Measurements from ENCODE around the gene CREBRF. TPM values are rescaled to one million over a fixed set of nuclear protein-coding genes. Genes with fewer than 3 reads are reported as not detected.
"Not testable (repeated sequence)": the region's sequence is repeated elsewhere in the genome, so short reads cannot be mapped to it uniquely, and the experiment has no call there.

The CREBRF gene
- total RNA-seq, 1 donor from 2014 or later: 39.8 TPM

- DNase-seq: no peak
Measured at GRCh38 chr5:173078878-173079277, 22.7 kb downstream of the CREBRF start.

DNA sequence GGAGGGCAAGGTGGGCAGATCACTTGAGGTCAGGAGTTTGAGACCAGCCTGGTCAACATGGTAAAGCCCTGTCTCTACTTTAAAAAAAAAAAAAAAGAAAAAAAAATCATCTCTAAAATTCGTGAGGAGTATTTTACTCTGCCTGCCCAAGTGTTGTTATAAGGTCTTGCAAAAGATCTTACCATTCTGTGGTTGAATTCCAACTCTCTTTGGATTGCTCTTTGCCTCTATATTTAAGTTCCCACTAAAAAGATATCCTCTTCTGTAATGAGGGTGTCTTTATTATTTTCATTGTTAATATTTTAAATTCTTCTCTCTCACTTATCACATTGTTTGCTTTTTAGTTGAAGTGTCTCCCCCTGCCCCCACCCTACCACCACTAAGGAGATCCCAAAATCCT is 33.4 kb downstream of the CREBRF start:
- no peak for DNase-seq

GRCh38 chr5:173090639-173091038 is 34.5 kb downstream of the CREBRF start:
- DNase-seq: no peak

GRCh38 chr5:173091981-173092380 is 35.8 kb downstream of the CREBRF start:
- no peak for DNase-seq

- DNase-seq: no peak
Measured at GRCh38 chr5:173093606-173094005, 37.5 kb downstream of the CREBRF start.

DNA sequence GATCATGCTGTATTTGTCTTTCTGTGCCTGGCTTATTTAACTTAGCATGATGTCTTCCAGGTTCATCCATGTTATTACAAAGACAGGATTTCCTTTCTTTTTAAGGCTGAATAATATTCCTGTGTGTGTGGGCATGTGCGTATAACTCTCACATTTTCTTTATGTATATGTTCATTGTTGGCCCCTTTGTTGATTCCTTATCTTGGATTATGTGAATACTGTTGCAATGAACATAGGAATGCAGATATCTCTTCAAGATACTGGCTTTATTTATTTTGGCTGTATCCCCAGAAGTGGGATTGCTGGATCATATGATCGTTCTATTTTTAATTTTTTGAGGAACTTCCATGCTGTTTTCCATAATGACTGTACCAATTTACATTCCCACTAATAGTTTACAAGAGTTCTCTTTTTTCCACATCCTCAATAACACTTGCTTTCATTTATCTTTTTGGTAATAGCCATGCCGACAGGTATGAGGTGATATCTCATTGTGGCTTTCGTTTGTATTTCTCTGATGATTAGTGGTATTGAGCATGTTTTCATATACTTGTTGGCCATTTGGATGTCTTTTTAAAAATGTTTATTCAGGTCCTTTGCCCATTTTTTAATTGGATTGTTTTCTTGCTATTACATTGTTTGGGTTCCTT is 38.0 kb downstream of the CREBRF start:
- DNase-seq: no peak

DNA sequence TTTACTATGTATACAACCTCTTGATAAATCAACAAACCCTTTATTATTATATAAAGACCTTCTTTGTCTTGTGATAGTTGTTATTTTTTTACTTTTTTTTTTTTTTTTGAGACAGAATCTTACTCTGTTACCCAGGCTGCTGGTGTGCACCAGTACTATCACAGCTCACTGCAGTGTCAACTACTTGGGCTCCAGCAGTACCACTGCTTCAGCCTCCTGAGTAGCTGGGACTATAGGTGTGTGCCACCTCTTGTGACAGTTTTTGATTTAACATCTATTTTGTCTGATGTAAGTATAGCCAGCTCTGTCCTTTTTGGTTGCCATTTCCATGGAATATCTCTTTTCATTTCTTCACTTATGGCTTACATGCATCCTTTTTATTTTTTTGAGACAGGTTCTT is 42.6 kb downstream of the CREBRF start:
- no peak for DNase-seq

DNA sequence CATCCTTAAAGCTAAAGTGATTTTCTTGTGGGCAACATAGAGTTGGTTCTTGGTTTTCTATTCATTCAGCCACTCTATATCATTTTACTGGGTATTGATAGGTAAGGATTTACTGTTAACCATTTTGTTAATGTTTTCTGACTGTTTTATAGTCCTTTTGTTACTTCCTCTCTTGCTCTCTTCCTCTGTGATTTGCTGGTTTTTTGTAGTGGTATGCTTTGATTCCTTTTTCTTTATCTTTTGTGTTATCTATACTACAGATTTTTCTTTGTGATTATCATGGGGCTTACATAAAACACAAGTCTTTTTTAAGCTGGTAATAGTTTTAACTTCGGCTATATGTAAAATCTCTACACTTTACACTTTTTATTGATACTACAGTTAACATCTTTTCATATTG is 43.3 kb downstream of the CREBRF start:
- no peak for DNase-seq

DNA sequence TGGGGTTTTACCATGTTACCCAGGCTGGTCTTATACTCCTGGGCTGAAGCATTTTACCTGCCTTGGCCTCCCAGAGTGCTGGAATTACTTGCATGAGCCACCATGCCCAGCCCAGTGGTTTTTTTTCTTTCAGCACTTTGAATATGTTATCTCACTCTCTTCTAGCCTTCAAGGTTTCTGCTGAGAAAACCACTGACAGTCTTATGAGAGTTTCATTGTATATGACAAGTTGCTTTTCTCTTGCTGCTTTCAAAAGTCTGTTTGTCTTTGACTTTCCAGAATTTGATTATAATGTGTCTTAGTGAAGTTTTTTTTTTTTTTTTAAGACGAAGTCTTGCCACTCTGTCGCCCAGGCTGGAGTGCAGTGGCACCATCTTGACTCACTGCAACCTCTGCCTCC is 45.1 kb downstream of the CREBRF start:
- DNase-seq: no peak

DNA sequence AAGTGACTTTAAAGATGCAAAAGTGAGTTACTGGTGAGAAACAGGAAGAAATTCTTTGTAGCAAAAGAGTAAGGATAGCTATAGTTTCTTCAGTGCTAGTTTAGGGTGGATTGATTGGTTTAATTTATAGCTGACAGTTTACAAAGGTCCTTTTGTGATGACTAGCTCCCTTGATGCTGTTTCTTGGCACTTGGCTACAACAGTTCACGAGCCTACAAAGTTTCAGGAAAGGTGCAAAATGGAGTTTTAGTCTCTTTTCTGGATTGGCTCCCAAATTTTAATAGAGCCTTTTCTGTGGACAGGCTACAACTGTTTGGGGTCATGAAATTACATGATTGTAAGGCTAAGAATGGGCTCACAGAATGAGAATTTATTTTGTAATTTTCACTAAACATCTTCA is 47.3 kb downstream of the CREBRF start:
- no peak for DNase-seq

GRCh38 chr5:173108914-173109313 is 52.8 kb downstream of the CREBRF start:
- DNase-seq: no peak

GRCh38 chr5:173114536-173114935 is 58.4 kb downstream of the CREBRF start:
- DNase-seq: no peak

- no peak for DNase-seq
Measured at GRCh38 chr5:173119719-173120118, 63.6 kb downstream of the CREBRF start.

GRCh38 chr5:173123416-173123815 is 67.3 kb downstream of the CREBRF start:
- DNase-seq: no peak

DNA sequence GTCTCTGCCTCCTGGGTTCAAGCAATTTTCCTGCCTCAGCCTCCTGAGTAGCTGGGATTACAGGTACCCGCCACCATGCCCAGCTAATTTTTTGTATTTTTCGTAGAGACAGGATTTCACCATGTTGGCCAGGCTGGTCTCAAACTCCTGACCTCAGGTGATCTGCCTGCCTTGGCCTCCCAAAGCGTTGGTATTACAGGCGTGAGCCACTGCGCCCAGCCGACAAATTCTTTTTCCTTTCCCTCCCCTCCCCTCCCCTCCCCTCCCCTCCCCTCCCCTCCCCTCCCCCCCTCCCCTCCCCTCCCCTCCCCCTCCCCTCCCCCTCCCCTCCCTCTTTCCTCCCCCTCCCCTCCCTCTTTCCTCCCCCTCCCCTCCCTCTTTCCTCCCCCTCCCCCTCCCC is 76.0 kb downstream of the CREBRF start:
- DNase-seq: not testable (repeated sequence)

GRCh38 chr5:173138707-173139106 is 82.6 kb downstream of the CREBRF start:
- no peak for DNase-seq

DNA sequence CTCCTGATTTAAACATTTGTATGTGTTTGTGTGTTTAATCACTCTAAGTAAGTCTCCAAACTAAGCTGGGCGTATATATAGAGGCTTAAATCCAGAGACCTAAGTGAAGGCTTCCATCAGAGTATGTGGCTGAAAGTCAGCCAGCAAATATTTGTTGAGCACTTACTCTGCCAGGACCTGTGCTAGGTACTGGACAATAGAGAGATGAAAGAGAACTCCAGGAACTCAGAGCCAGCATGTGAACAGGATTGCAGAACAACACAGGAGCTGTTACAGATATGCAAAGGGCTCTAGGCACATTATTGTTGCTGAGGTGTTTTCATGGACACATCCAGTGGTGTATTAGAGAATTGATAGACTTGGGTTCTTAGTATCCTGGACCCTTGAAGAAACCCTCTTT is 83.5 kb downstream of the CREBRF start:
- no peak for DNase-seq

GRCh38 chr5:173140769-173141168 is 84.6 kb downstream of the CREBRF start:
- no peak for DNase-seq

GRCh38 chr5:173143567-173143966 is 87.4 kb downstream of the CREBRF start:
- DNase-seq: no peak

DNA sequence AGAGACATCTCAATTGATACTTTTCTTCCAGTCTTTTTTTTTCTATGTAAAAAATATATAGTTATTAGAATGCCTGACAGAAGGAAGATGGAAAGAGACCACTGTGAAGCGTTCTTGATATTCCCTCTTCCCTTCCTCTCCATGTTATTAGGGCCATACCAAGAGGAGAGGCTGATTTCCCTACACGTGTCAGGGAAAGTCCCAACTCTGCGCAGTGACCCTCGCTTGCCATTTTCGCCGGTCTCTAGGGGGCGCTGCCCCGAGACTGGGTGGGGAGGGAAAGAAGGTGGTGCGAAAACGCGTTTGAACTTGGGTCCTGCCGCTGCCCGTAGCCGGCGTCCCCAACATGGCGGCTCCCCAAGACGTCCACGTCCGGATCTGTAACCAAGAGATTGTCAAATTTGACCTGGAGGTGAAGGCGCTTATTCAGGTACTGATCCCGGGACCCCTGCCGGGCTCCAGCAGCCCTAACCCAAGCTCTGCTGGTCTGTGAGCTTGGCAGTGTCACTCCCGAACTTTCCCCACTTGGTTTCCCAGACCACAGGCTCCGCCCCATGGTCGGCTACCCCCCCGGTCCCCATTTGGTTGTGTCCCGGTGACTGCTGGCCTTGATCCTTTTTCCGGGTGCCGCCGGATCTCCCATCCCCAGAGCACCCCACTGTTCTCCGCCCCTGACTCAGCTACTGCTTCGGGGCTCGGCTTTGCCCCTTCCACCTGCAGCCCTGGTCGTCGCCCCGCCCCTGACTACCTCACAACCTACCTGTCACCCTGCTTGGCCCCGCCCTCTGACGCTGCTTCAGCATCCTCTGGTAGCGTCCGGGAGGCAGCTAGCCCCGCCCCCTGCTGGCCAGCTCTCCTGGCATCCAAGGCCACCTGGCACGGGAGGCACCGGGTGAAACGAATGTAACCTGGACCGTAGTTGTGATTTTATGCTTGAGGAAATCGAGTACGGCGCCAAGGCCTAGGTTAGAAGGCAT is 88.3 kb downstream of the CREBRF start, which contains the start of gene BNIP1:
TSS of gene BNIP1 (plus strand) at position 332 of the 977 bp plus-strand sequence. CDS start at position 347, 15 bp downstream.
- DNase-seq: peak; percentile 82

DNA sequence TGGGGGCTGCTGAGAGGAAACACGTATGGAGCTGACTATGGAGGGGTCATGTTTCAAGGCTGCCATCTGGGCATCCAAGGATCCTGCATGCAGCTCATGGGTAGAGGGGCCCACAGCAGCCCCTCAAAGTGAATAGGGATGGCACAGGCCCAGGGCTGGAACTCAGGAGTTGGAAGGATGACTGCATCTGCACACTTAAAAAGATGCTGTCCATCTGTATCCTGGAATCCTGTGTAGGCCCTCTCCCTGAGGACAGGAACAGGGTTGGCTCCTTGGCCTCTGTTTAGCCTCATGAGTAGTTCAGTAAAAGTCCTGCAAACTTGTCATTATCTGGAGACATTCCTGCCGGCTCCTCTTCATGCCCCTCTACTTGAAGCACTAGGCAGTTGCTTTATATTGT is 92.2 kb downstream of the CREBRF start:
- no peak for DNase-seq

GRCh38 chr5:173152547-173152946 is 96.4 kb downstream of the CREBRF start:
- DNase-seq: no peak

DNA sequence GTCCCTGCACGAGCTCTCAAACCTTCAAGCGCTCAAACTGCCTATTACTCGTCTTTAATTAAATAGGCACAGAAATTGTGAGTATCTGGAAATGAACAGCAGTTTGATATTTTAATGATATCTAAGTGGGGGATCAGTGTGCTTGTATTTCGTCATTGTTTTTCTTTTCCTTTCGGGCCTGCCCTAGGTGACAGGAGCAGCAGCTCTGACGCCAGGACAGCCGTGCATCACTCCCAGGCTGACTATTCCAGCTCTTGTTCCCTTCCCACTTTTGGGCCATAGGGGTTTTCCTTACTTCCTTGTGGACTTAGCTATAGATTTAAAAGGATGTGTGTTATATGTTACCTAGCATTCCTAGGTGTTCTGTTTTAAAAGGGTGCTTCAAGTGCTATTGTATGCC is 97.7 kb downstream of the CREBRF start:
- DNase-seq: no peak

- DNase-seq: not testable (repeated sequence)
Measured at GRCh38 chr5:173154619-173155018, 98.5 kb downstream of the CREBRF start.
